GM21447 (cell line): ENCODE data around the gene FAP.

Source experiments
- ATAC-seq: cut with Tn5 transposase; IDR thresholded peaks from one replicate; pipeline ENCODE4 v1.9.1; 2021; ENCODE audit not compliant: unreplicated experiment

Gene FAP

DNA sequence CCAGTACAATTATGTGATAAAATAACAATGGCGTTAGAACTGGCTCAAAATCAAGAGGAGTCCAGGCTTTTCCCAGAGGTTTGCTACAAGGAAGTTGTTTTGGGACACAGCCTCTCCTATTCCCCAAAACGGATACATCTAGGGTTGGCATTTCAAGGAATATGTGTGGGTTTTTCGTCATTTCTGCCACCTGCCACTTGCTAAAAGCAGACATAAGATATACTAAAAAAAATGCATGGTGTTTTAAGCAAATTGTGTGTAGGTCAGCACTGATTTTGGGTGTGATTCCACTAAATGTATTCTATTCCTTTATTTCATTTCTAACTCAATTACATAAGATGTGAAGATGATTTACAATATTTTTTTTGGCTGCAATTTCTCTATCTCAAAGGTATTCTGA is 54.8 kb downstream of the FAP start:
- ATAC-seq = no peak

DNA sequence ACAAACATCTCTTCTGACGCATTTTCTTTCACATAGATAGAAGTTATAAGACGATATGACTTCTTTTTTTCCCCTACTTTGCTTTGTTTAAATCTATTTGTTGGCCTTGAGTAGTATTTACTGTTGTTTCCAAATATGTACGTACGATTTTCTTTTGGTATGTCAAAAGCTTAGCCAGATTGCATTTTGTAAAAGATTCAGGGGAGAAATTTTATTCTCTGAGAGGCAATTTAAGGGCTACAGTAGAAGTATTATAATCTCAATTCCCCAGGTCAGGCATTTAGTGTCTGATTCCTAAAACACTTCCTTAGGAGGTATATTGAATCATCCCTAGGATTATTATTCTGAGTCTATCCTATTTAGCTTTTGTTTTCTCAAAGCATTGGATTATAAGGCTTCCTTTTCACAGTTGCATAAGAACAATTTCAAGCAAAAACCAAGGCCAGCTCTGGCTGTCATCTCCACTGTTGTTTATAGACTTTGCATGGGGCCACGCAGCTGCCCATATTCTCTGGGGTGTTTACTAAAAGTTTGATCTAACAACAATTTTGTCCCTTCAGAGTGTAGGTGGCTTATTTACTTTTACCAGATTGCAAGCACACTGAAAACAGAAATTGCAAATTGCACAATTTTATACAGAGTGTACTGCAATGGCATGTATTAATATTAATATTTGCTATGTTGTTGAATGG is 57.6 kb downstream of the FAP start:
- no peak for ATAC-seq

DNA sequence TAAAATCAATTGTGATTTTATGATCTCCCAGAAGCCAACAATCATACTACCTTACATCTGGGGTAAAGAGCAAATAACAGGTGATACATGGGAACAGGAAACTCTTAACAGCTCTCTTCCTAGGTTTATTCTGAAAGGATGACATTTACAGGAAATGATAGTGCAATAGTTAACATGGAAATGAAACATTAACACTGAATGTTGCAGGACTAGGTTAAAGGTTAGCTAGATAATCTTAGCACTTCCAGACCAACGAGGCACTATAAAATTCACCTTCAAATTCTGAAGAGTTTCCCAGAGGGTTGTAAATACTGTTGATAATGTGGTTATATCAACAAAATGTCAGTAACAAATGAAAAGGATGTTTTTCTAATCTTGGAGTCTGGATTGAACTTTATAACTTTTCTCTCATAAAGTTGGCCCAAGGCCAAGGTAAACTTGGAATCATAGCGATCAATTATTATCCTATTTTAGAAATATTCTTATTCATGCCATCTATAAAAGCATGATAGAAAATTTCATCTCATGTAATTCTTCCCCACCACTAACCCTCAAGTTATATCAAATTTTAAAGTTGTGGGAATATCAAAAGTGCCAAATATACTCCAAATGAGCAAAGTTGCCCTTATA is 58.3 kb downstream of the FAP start:
- ATAC-seq = no peak

DNA sequence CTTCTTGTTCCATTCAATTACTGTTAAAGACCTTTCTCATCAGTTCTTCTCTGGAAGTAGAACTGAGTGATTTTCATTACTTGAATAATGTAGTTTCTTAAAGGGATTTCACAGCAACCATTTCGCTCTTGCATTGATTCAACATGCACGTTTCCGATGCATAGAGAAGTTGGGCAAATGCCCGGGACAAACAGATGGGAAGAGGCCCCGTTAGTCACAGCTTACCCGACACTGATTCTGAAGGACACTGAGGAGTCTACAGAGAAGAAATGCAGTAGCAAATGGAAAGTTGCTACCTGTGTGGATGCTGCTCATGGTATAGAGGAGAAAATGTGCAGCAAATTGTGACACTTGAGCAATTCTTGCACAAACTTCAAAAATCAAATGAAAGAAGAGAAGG is 58.9 kb downstream of the FAP start:
- ATAC-seq = no peak

DNA sequence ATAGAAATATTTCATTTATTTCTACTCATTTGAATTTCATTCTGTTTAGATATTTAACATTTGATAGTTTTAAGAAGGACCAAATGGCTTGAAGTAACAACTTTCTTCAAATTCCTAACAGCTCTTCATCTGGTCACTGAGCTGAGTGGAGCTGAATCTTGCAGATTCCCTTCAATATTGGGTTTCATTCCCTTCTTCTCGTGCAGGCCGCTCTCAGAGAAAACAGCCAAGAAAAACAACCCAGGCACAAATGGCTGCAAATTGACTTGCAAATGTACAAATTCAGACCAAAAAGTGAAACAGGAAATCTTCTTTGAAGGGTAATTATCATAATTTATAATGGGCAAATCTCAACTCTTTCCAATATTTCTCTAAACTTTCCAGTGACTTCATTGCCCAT is 60.9 kb downstream of the FAP start:
- no peak for ATAC-seq

DNA sequence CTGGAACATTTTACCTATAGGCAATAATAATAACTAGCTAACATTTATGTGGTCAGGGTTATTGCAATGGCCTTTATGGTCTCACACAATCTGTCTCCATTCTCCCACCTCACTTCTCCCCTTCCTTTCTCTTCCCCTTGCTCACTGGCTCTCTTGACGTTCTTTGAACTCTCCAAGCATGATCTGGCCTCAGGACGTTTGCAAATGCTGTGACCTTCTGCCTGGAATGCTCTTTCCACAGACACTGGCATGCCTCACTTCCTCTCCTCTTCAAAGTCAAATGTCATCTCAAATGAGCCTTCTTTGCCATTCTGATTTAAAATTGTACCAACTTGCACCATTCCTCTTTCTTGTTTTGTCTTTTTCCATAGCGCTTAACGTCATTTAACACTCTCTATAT is 65.9 kb downstream of the FAP start:
- no peak for ATAC-seq

DNA sequence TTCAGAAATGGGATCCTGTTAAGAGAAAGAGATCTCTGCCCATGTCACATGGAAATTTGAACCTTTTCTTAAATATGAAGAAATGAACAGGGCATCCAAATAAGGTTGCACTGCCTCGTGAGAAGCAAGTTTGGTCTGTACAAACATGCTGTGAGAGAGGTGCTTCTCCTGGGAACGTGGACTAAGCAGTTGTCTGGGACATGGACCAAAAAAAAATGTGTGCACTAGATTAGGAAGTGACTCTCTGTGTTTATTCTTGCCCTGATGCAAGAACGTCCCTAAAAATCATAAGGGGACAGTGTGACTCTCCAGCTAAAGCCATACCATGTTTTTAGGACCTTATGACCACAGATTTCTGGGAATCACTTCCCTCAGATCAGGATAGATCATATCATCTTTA is 67.5 kb downstream of the FAP start:
- no peak for ATAC-seq

DNA sequence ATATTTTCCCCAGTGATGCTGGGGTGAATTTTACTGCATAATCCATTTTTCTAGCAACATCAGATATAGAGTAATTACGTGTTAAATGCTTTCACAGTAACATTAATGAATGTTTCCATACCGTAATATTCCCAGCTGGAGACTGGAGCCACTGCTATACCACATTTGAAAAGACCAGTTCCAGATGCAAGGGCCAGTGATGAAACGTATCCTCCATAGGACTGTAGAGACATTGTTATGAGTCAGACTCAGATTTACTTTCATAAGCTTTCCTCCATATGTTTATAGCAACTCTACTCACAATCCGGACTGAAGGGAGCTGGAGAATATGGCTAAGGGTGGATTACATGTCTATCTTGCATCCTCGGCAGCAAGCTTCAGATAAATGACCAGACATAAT is 68.5 kb downstream of the FAP start:
- ATAC-seq = no peak

DNA sequence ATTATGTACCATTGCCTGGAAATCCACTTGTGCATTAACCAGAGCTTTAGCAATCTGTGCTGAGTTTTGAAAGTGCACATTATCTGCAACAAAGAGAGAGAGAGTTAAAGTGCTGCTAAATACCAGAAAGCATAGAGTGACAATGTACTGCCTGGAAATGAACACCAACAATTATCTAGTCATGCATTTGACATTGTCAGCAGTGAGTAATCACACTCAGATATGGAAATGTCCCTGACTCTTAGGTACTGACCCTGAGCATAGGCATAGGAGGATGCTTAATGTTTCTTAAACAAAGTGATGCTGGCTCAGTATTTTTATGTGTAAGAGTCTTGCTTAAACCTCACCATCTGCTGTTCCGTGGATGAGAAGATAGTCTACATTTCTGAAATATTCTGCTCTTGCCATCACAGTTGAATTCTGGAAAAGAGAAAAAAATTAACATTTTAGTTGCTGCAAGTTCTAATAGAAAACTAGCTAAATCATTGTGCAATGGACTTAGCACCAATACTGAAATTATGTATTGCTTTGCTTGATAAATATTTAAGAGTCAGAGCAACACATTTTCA is 70.4 kb downstream of the FAP start:
- no peak for ATAC-seq

DNA sequence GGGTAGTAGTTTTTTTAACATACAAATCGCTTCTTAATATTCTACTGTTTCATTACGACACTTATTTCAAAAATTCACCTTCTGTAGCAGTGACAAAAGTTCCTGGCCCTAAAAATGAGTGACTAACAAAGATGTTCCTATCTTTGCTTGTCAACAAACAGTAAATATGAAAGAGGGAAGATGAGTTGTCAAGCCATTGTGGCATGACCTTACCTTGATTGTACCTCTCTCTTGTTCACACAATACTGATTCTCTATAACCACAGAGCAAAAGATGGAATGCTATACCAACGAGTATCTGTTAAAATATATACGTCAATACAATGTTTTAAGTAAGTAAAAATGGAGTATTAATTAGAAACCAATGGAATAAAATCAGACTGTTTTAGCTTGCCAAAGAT is 76.5 kb downstream of the FAP start:
- no peak for ATAC-seq

DNA sequence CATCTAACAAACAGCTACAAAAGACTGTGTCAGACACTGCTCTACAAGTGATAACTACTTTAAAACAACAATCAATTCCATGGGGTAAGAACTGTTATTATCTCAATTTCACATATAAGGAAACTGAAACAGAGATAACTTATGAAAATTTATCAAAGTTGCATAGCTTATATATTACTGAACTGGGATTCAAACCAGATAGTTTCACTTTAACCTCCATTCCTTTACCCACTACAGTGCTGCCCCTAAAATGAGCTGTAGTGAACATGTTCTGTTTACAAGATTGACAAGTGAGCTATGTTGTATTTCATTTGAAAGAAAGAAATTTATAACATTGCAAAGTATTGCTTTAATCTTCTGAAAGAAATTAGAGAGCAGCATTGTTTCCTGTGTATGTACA is 77.1 kb downstream of the FAP start:
- ATAC-seq = no peak

DNA sequence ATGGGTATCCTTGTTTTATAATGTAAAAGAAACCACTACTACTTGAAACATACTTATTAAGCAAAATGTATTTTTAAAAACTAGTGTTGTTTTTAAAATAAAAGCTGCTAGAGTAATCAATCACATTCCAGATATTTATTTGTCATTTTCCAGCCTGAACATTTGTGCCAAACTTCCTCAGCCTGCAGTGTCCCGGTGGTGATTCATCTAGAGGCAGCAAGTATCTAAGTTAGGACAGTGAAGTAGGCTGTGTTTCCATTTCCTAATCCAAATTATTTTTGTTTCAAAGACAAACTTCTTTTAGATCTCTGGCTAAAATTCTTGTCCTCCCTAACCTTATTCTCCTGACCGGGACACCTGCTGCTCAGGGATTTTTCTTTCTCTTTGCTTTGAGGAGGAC is 78.4 kb downstream of the FAP start:
- no peak for ATAC-seq

DNA sequence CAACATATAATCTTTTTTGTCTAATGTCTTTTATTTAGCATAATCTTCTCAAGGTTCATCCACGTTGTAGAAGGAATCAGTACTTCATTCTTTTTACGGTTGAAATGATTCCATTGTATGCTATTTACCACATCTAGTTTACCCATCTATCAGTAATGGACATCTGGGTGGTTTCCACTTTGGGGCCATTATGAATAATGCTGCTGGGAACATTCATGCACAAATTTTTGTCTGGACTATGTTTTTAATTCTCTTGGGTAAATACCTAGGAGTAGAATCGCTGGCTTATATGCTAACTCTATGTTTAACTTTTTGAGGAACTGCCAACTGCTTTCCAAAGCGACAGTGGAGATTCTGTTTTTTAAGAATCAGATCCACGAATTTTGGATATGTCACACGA is 83.8 kb downstream of the FAP start:
- ATAC-seq = no peak

DNA sequence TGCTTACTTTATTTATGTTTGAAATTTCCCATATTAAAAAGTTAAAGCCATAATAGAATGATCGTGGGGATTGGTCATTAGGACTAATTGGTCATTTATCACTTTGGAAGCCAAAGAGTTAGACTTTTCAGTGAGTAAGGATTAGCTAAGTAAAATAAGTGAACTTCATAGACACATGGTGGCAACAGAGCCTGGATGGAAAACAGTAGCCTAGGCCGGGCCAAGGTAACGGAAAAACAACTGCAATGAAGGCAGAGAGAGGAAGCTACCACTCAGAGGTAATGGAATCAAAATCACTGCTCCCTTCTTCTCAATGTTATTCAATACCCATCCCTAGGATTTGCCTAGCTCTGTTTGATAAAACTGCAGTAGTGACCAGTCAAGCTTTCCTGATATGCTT is 87.1 kb downstream of the FAP start:
- ATAC-seq = no peak

DNA sequence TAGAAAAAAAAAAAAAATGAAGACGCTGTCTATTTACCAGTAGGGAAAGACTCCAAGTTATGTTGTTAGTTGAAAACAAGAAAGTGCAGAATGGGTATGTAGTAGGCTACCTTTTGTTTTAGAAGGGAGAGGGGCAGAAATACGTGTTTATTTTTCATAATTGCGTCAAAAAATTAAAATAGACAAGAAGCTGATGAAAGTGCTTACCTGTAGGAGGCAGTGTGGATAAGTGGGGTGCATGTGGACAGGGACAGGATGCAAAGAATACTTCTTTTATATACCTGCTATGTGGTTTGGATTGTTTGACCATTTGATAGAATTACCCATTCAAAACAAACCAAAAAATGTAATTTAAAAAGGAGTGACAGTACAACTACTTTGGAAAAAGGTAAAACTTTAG is 88.2 kb downstream of the FAP start:
- no peak for ATAC-seq

DNA sequence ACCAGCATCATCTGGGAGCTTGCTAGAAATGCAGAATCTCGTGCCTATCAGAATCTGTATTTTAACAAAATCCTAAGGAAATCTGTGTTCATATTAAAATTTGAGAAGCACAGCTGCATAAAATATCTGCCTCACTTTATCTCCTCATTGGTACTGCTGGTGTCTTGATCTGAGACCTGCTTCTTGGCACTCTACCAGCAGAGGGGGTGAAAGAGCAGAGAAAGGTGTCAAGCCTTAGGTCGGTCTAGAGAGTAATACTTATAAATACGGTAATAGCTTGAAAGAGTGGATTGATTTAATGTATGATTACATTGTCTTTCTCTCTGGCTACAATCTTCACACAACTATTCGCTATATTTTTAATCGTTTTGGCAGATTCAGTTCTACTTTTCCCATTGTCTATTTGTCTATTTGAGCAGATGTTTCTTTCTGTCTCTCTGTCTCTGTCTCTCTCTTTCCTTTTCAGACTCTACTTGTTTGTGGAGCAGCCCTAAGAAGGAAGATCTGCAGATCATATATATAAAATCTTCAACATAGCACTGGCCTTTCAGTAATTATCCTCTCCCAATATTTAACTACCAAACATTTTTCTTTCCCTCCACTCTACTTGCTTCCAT is 89.5 kb downstream of the FAP start:
- peak; percentile 99 for ATAC-seq

DNA sequence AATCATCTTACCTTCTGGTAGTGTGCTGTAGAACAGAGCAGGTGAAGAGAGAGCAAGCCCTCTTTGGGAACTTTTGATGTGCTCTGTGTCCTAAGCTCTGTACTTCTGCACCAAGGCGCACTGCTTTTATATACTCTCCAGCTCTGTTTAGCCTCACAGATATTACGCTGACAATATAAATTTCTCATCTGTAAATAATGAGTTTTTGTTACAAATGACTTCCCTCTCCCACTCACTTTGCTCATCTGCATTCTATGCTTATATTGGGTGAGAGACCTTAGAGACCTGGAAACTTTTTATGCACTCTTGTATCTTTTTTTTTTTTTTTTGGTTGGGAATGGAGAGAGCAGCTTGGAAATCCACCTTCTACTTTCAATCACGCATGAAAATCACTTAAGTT is 91.1 kb downstream of the FAP start, which contains the start of gene GCG:
Gene GCG, minus strand, starts transcription at position 101 of the 400 bp plus-strand sequence. CDS start 3,069 bp downstream, outside the sequence.
- no peak for ATAC-seq

DNA sequence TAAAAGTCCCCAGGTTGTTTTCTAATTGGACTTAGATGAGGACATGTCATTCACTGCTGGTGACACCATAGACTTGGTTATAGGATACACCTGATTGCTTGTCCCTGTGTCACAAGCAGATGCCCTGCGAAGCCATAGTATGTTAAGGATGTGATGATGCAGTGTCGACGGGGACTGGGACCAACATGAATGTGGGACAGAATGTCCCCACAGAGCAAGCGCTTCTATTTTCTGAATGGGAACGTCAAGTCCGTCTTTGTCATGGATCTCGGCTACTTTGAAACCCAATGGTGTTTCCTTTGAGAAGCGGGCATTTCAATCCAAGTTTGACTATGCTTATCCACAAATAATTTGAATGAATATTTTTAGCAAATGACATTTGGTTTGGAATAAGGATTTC is 93.3 kb downstream of the FAP start:
- no peak for ATAC-seq

DNA sequence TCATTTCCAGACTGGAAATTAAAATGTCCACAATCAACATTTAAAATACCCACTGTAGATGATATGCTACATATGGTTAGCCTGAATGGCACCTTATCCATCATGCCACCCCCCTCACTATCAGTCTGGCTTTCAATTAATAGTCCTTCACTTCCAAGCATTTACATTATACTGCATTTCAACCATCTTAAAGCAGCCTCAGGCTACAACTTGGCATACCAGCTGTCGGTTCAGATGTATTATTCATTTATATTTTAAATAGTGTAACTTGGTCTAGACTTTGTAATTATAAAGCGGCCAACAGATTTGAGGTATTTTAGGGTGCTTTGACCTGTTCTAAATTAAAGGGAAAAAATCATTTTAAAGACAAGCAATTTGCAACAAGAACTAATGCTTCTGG is 93.8 kb downstream of the FAP start:
- no peak for ATAC-seq

DNA sequence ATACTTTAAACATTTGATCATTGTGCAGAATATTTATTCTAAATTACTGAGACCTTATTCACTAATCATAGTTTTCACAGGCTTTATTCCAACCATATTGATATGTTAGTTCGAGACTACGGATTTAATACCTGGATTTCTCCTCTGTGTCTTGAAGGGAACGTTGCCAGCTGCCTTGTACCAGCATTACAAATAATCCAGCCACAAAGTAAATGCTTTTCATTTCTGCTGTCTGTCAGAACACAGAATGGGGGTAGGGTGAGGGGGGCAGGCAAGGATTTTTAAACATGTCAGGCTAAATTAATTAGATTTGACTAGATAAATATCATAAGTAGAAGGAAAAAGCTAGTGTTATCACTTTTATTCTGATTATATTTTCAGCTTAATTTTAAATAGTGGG is 94.3 kb downstream of the FAP start:
- ATAC-seq = no peak

DNA sequence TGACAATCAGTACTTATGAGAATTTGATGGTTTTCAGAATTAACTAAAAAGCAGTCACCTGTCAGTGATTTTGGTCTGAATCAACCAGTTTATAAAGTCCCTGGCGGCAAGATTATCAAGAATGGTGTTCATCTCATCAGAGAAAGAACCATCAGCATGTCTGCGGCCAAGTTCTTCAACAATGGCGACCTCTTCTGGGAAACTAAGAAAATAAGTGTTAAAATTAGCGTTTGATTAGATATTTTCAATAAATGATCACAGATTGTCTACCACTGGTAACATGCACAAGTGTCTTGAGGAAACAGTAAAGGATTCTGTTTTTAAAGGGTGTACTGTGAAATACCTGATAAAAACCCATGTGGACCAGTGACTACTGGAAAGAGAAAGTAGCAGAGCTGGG is 99.3 kb downstream of the FAP start:
- no peak for ATAC-seq

DNA sequence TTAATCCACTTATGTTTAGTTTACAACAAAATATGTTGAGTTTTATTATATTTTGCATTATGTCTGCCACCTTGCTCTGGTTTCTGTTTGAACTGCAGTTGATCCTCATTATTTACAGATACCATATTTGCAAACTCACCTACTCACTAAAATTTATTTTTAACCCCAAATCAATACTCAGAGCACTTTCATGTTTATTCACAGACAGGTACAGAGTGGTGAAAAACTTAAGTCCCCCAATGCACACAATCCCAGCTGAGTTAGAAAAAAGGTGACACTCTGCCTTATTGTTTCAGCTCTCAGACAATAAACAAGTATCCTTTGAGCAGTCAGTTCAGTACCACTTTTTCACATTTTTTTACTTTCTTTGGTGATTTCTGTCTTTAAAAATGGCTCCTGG is 104.9 kb downstream of the FAP start:
- no peak for ATAC-seq
